HG02798 (cell line): Measurements from ENCODE around the gene SOBP.

ENCODE experiments used
- ATAC-seq: cut with Tn5 transposase; IDR thresholded peaks from one replicate; pipeline ENCODE4 v1.9.1; 2021; ENCODE audit warnings: mild to moderate bottlenecking; ENCODE audit not compliant: unreplicated experiment, poor library complexity

Gene SOBP

GRCh38 chr6:107485157-107485556 is 4.8 kb upstream of the SOBP start:
- no peak for ATAC-seq

- ATAC-seq = no peak
Measured at GRCh38 chr6:107488174-107488874, 1.6 kb upstream of the SOBP start.

- ATAC-seq = no peak
Measured at GRCh38 chr6:107488875-107489635, 862 bp upstream of the SOBP start.

GRCh38 chr6:107490566-107491137 is 735 bp downstream of the SOBP start:
- ATAC-seq = no peak

- ATAC-seq = no peak
Measured at GRCh38 chr6:107491138-107491609, 1.3 kb downstream of the SOBP start.

- no peak for ATAC-seq
Measured at GRCh38 chr6:107491760-107492660, 2.1 kb downstream of the SOBP start.

GRCh38 chr6:107493158-107494057 is 3.5 kb downstream of the SOBP start:
- ATAC-seq = no peak

GRCh38 chr6:107495196-107495643 is 5.3 kb downstream of the SOBP start:
- ATAC-seq = no peak

GRCh38 chr6:107495971-107496370 is 6.1 kb downstream of the SOBP start:
- no peak for ATAC-seq

- ATAC-seq = no peak
Measured at GRCh38 chr6:107496892-107497684, 7.2 kb downstream of the SOBP start.

- ATAC-seq = no peak
Measured at GRCh38 chr6:107504270-107505026, 14.5 kb downstream of the SOBP start.

- no peak for ATAC-seq
Measured at GRCh38 chr6:107506145-107506544, 16.2 kb downstream of the SOBP start.

- no peak for ATAC-seq
Measured at GRCh38 chr6:107509506-107509905, 19.6 kb downstream of the SOBP start.

- ATAC-seq = no peak
Measured at GRCh38 chr6:107510108-107510507, 20.2 kb downstream of the SOBP start.

- no peak for ATAC-seq
Measured at GRCh38 chr6:107511511-107511993, 21.6 kb downstream of the SOBP start.

GRCh38 chr6:107513214-107513613 is 23.3 kb downstream of the SOBP start:
- ATAC-seq = no peak

GRCh38 chr6:107515955-107516354 is 26.0 kb downstream of the SOBP start:
- ATAC-seq = no peak

- no peak for ATAC-seq
Measured at GRCh38 chr6:107517274-107517673, 27.4 kb downstream of the SOBP start.
